ENCODE results near the gene AKAP17A. TPM values are rescaled to one million over a fixed set of nuclear protein-coding genes. Genes with fewer than 3 reads are reported as not detected.

AKAP17A gene
- total RNA-seq, 1 donor from 2014 or later = 12.4 TPM

DNA sequence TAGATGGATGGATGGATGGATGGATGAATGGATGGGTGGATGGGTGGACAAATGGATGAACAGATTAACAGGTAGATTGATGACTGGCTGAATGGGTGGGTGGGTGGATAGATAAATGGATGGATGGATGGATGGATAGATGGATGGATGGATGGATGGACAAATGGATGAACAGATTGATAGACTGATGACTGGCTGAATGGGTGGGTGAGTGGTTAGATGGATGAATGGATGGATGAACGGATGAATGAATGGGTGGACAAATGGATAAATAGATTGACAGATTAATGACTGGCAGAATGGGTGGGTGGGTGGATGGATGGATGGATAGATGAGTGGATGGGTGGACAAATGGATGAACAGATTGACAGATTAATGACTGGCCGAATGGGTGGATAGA is 13.6 kb upstream of the AKAP17A start:
- DNase-seq = no peak
- intact Hi-C loops (cut with DNase I) = no loop called here
- ATAC-seq (ENCODE audit: poor library complexity) = no peak

- DNase-seq (no peak), ATAC-seq (ENCODE audit: poor library complexity) (no peak)
- intact Hi-C loops (cut with DNase I) = no loop called here
These were observed 12.8 kb upstream of the AKAP17A start for GRCh38 chrX:1578511-1579173.

DNA sequence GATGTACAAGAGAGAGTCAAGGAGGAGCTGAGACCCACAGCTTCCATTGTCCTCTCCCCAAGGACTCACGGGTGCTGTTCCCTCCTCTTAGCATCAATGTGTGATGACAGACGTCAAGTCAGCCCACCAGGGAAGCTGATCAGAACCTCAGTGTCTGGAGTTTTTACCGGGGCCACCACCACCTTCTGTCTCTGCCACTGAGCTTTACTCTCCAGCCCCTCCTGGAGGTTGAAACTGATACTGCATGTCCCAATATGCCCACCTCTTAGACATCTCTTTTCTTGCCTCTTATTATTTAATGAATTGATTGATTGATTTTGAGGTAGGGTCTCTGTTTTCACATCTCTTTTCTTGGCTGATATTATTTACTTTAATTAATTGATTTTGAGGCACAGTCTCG is 10.3 kb upstream of the AKAP17A start:
- DNase-seq (no peak), ATAC-seq (ENCODE audit: poor library complexity) (no peak)
- intact Hi-C loops (cut with DNase I) = no loop called here

GRCh38 chrX:1582686-1583437 is 8.5 kb upstream of the AKAP17A start:
- no peak for ATAC-seq (ENCODE audit: poor library complexity)
- intact Hi-C loops (cut with DNase I) = no loop called here
- no peak for DNase-seq

- no peak for DNase-seq
- intact Hi-C loops (cut with DNase I) = no loop called here
These were observed 7.0 kb upstream of the AKAP17A start for GRCh38 chrX:1584237-1585011.

DNA sequence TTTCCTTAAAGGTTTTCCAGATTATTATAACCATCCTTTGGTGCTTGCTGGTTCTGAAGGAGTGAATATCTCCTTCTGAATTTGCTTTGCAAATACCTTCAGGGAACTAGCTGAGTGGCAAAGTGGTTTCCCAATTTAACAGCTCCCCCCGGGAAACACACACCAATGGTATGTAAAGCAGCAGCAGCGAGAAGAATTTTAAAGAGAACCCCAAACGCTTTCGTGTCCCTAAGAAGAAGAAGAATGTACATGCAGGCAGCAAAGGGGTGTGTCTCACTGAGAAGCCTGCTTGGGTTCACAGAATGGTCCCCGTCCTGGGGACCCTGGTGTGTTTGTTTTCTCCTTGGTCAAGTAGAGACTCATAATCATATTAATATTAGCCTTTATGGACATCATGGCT is 4.2 kb upstream of the AKAP17A start:
- ATAC-seq (ENCODE audit: poor library complexity) (no peak), DNase-seq (no peak)
- intact Hi-C loops (cut with DNase I) = no loop called here

More at GRCh38 chrX:1584237-1585011, 7.0 kb upstream of the AKAP17A start:
- no peak for ATAC-seq (ENCODE audit: poor library complexity)

GRCh38 chrX:1589356-1590130 is 1.9 kb upstream of the AKAP17A start:
- no peak for ATAC-seq (ENCODE audit: poor library complexity)
- DNase-seq = no peak
- intact Hi-C loops (cut with DNase I) = no loop called here

DNA sequence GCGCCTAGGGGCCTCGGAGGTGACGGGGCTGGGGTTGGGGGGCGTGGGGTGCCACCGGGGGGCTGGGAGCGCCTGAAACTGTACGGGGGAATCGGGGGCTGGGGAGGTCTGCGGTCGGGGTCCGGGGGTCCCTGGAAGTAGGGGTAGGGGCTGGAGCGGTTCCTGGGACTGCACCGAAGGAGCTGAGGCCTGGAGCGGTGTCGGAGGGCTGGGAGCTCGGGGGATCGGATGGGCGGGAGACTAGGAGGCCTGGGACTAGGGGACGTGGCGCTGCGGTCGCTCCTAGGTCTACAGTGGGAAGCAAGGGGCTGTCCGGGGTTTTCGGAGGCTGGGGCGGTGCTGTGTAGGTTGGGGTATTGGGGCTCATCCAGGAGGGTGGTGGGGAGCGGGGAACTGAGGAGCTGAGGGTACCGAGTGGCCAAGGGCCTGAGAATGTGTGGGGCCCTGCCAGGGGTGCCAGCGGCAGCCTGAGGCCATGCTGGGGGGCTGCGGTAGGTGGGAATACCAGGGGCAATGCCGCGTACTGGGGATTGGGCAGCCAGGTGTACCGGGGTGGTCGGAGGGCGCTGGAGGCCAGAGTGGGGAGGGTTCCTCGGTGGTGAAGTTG is 562 bp downstream of the AKAP17A start:
- intact Hi-C loops (cut with DNase I) = no loop called here
- DNase-seq (no peak), ATAC-seq (ENCODE audit: poor library complexity) (no peak)

GRCh38 chrX:1592470-1593142 is 1.2 kb downstream of the AKAP17A start:
- ATAC-seq (ENCODE audit: poor library complexity) (no peak), DNase-seq (no peak)
- intact Hi-C loops (cut with DNase I) = no loop called here

DNA sequence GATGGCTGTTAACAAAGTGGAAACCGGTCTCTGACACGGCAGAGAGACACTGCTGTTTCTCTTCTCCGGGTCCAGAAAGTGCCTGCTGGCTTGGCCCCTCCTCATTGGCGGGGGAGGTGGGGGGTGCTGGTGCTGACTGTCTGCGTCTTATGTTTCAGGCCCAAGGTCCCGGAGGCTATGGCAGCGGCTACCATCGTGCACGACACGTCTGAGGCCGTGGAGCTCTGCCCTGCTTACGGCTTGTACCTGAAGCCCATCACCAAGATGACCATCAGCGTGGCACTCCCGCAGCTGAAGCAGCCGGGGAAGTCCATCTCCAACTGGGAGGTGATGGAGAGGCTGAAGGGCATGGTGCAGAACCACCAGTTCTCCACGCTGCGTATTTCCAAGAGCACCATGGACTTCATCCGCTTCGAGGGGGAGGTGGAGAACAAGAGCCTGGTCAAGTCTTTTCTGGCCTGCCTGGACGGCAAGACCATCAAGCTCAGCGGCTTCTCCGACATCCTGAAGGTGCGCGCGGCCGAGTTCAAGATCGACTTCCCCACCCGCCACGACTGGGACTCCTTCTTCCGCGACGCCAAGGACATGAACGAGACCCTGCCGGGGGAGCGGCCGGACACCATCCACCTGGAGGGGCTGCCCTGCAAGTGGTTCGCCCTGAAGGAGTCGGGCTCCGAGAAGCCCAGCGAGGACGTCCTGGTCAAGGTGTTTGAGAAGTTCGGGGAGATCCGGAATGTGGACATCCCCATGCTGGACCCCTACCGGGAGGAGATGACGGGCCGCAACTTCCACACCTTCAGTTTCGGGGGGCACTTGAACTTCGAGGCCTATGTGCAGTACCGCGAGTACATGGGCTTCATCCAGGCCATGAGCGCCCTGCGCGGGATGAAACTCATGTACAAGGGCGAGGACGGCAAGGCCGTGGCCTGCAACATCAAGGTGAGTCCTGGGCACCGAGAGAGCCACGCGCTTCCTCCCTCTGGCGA is 2.2 kb downstream of the AKAP17A start:
- ATAC-seq (ENCODE audit: poor library complexity) (no peak), DNase-seq (no peak)
- intact Hi-C loops (cut with DNase I) = no loop called here

- ATAC-seq (ENCODE audit: poor library complexity) (no peak), DNase-seq (no peak)
- intact Hi-C loops (cut with DNase I) = no loop called here
These were observed 4.3 kb downstream of the AKAP17A start for GRCh38 chrX:1595711-1596060.

GRCh38 chrX:1596676-1597344 is 5.4 kb downstream of the AKAP17A start:
- ATAC-seq (ENCODE audit: poor library complexity) = no peak
- intact Hi-C loops (cut with DNase I) = no loop called here

DNA sequence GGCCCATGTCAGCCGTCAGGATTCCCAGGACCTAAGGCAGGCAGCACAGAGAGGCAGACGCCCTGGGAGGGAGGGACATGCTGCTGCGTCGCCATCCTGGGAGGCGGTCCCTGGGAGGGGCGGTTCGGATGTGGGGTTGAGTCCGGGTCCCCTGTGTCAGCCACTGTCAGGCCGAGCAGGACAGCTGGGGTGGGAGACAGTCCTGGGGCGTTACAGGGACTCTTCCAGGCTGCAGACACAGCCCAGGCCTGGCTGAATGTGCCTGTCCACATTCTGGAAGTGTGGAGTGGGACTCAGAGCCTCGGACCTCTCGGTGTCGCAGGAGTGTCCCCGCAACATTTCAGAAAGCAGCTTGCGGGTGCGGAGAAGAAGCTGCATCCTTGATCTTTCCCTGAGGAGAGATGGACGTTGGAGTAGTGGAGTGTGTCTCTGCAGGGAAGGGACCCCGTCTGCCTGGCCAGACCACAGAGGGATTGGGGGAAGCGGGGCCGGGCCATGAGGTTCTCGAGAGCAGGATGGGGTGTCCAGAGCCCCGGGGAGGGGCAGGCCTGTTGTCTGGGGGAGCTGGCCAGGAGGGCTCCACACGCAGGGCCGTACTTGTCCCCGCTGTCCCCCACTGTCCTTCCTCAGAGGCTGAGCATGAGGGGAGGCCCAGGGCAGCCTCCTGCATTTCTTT is 6.1 kb downstream of the AKAP17A start:
- ATAC-seq (ENCODE audit: poor library complexity) (no peak), DNase-seq (no peak)
- intact Hi-C loops (cut with DNase I) = no loop called here

More at GRCh38 chrX:1596676-1597344, 5.4 kb downstream of the AKAP17A start:
- no peak for DNase-seq

DNA sequence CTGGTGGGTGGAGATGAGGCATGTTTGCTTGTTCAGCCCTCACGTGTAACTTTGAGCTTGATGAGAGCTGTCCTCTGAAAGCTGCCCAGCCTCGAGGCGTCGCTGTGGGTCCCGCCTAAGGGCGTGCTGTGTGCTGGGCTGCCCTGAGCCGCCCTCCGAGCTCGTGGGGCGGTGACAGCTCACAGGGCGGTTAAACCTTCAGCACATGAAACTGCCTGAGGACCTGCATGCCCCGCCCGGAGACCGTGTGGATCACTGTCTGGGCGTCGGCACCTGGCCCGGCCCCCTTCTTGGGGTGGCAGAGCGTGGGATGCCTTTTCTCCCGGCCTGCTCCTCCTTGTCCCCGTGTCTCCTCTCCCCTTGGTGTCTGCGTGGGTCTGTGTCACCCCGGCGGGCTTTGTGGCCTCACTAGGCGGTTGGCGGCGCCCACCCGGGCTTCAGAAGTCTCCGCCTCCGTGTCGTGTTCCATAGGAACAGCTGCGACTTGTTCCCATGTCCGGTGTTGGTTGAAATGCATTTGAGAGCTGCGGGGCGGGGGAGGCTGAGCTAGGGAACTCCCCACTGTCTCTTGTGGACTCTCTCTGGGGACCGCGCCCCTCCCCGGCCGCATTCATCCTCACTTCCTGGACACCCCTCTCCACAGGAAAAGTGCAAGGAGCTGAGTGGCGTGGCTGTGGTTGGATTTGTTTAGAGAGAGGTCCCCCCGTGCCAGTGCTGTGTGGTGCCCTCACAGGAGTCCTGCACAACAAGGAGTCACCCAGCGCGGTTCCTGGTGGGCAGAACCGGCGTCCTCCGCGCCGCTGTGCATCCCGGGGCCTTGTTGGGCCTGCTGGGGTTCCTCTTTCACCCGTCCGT is 6.8 kb downstream of the AKAP17A start:
- ATAC-seq (ENCODE audit: poor library complexity) = no peak
- intact Hi-C loops (cut with DNase I) = no loop called here
- no peak for DNase-seq

Measured in Right ventricle myocardium superior (tissue), 1 donor.